ENCODE results near the gene FAM187B.

FAM187B gene

GRCh38 chr19:35266520-35267352 lies 38.2 kb upstream of the FAM187B start:
- TF ChIP-seq CTCF (IDR thresholded peaks at IDR 0.05; ENCODE audit: low read depth, low read length, missing control alignments) = no peak
- DNase-seq (ENCODE audit: extremely low read depth, low read depth) = no peak
- peak overlapping the region; percentile 81 for H3K4me3 ChIP-seq (replicated peaks; ENCODE audit: low read depth, low read length)

- no peak for TF ChIP-seq CTCF (IDR thresholded peaks at IDR 0.05; ENCODE audit: low read depth, low read length, missing control alignments)
- H3K4me3 ChIP-seq (replicated peaks; ENCODE audit: low read depth, low read length) = no peak overlapping the region
These were observed 37.5 kb upstream of the FAM187B start for GRCh38 chr19:35265900-35266519.

GRCh38 chr19:35265126-35265899 lies 36.8 kb upstream of the FAM187B start:
- no peak for DNase-seq (ENCODE audit: extremely low read depth, low read depth)
- no peak for TF ChIP-seq CTCF (IDR thresholded peaks at IDR 0.05; ENCODE audit: low read depth, low read length, missing control alignments)
- no peak overlapping the region for H3K4me3 ChIP-seq (replicated peaks; ENCODE audit: low read depth, low read length)

More at GRCh38 chr19:35265900-35266519, 37.5 kb upstream of the FAM187B start:
- no peak for DNase-seq (ENCODE audit: extremely low read depth, low read depth)

- DNase-seq (ENCODE audit: extremely low read depth, low read depth) = no peak
- TF ChIP-seq CTCF (IDR thresholded peaks at IDR 0.05; ENCODE audit: low read depth, low read length, missing control alignments) = no peak
- H3K4me3 ChIP-seq (replicated peaks; ENCODE audit: low read depth, low read length) = no peak overlapping the region
These were observed 36.0 kb upstream of the FAM187B start for GRCh38 chr19:35264268-35265125.

GRCh38 chr19:35262101-35262761 lies 33.7 kb upstream of the FAM187B start:
- no peak for DNase-seq (ENCODE audit: extremely low read depth, low read depth)

More at GRCh38 chr19:35262101-35262761, 33.7 kb upstream of the FAM187B start:
- no peak overlapping the region for H3K4me3 ChIP-seq (replicated peaks; ENCODE audit: low read depth, low read length)
- TF ChIP-seq CTCF (IDR thresholded peaks at IDR 0.05; ENCODE audit: low read depth, low read length, missing control alignments) = no peak

Measured in HFF-Myc (cell line).